HepG2 (cell line): Measurements from ENCODE around the gene RNF135. TPM values are rescaled to one million over a fixed set of nuclear protein-coding genes. Genes with fewer than 3 reads are reported as not detected.
A peak's percentile ranks its signal among the peaks of the same experiment; 100 is the strongest.

Experiments
- ATAC-seq: fragments of 200-7000 bp; cut with Tn5 transposase; 3 replicates; pipeline ENCODE4 v1.9.1; 2020; ENCODE audit warnings: mild to moderate bottlenecking, moderate library complexity
- BruUV-seq: library from RNA; stranded (reverse); fragments of 400-500 nt; replicated peaks from 2 replicates; lab custom pipeline; 2021; lab: Mats Ljungman, UMichigan
- CTCF ChIA-PET: fragments of 300-600 bp; formaldehyde crosslinking; extraction: SDS; loops from one replicate; lab custom pipeline; 2021; ENCODE audit warnings: low total read pairs, inconsistent platforms, low intra/inter-chr PET ratio; lab: Yijun Ruan, JAX
- POLR2A ChIA-PET: fragments of 350-600 bp; sonication (Branson Sonifier 250); formaldehyde crosslinking; loops from one replicate; lab custom pipeline; 2020; ENCODE audit warnings: antibody characterized with exemption, inconsistent platforms; lab: Yijun Ruan, JAX
- DNase-seq: peaks from one replicate; pipeline ENCODE4 v3.0.0-alpha.2; 2015; ENCODE audit warnings: low spot score
- FAIRE-seq: peaks from 3 replicates; lab custom pipeline; 2011; peaks lifted over from hg19 to GRCh38; lab: Jason Lieb, UNC
- H2AFZ ChIP-seq: one replicate; pipeline ENCODE4 v1.6.1; 2011; ENCODE audit warnings: low read length, inconsistent platforms
- H3K27ac ChIP-seq: fragments of 300-600 bp; 3 replicates; pipeline ENCODE4 v1.8.0; 2011; ENCODE audit warnings: mixed run types, mild to moderate bottlenecking, mixed read lengths, low read length, inconsistent platforms; ENCODE audit not compliant: insufficient read depth; ENCODE audit errors: extremely low read length
- H3K27me3 ChIP-seq, 2 experiments: fragments of 200-600 bp in 1 of 2; 2 replicates in 1 of 2; 3 replicates in 1 of 2; pipeline versions ENCODE4 v1.6.0 to v1.8.0; 2011; ENCODE audit warnings: low read length in 2 of 2, mild to moderate bottlenecking in 2 of 2, moderate library complexity in 2 of 2, inconsistent platforms in 1 of 2; ENCODE audit not compliant: insufficient read depth in 2 of 2, control insufficient read depth in 1 of 2
- H3K36me3 ChIP-seq, 2 experiments: fragments of 200-600 bp in 1 of 2; replicated peaks in 1 of 2; 2 replicates in 1 of 2; 3 replicates in 1 of 2; pipeline versions ENCODE4 v1.5.1 to v1.8.0; 2011; ENCODE audit warnings: low read length in 2 of 2, inconsistent platforms in 1 of 2; ENCODE audit not compliant: insufficient read depth in 2 of 2, control insufficient read depth in 1 of 2
- H3K4me1 ChIP-seq: 2 replicates; pipeline ENCODE4 v1.5.1; 2012; ENCODE audit warnings: low read length, inconsistent platforms; ENCODE audit not compliant: insufficient read depth
- H3K4me2 ChIP-seq: 2 replicates; pipeline ENCODE4 v1.6.0; 2011; ENCODE audit warnings: low read depth, low read length, inconsistent platforms
- H3K4me3 ChIP-seq, 3 experiments: fragments of 200-600 bp in 1 of 3; sonication (generic), shearing (Covaris generic) in 1 of 3; replicated peaks in 1 of 3; 2 replicates each; pipeline ENCODE4 v1.5.1; 2011 to 2016; ENCODE audit warnings: low read length in 3 of 3, inconsistent platforms in 2 of 3, low read depth in 2 of 3, mild to moderate bottlenecking in 2 of 3, control low read depth in 1 of 3, mixed read lengths in 1 of 3; ENCODE audit not compliant: insufficient read depth in 1 of 3
- H3K79me2 ChIP-seq: one replicate; pipeline ENCODE4 v1.6.1; 2011; ENCODE audit warnings: low read length, inconsistent platforms; ENCODE audit not compliant: insufficient read depth
- H3K9ac ChIP-seq: 2 replicates; pipeline ENCODE4 v1.6.0; 2011; ENCODE audit warnings: mild to moderate bottlenecking, low read depth, low read length, inconsistent platforms; ENCODE audit not compliant: insufficient read depth
- H3K9me3 ChIP-seq: 2 replicates; pipeline ENCODE4 v1.5.1; 2012; ENCODE audit warnings: mild to moderate bottlenecking, low read length
- H4K20me1 ChIP-seq: 2 replicates; pipeline ENCODE4 v1.6.0; 2011; ENCODE audit warnings: inconsistent platforms, mild to moderate bottlenecking, low read length, moderate library complexity; ENCODE audit not compliant: insufficient read depth
- GMEB2 ChIP-seq: IDR thresholded peaks from 2 replicates; pipeline ENCODE4 v1.6.1; 2016; ENCODE audit warnings: missing biosample characterization, missing genetic modification reagents, low read depth
- KDM4B ChIP-seq: sonication (generic); formaldehyde crosslinking; IDR thresholded peaks from 2 replicates; pipeline ENCODE4 v1.4.0; 2020; ENCODE audit warnings: missing genetic modification reagents
- TEAD3 ChIP-seq: optimal IDR thresholded peaks from 2 replicates; pipeline ENCODE3; 2016; ENCODE audit warnings: borderline replicate concordance
- ZMYM4 ChIP-seq: sonication (generic); formaldehyde crosslinking; IDR thresholded peaks from 2 replicates; pipeline ENCODE4 v1.8.1; 2023; ENCODE audit warnings: mild to moderate bottlenecking, missing genetic modification reagents
- ZNF33A ChIP-seq: sonication (generic); formaldehyde crosslinking; IDR thresholded peaks from 2 replicates; pipeline ENCODE4 v1.5.1; 2020; ENCODE audit warnings: missing genetic modification reagents, mild to moderate bottlenecking, moderate library complexity, borderline replicate concordance
- ZNF362 ChIP-seq: sonication (generic); formaldehyde crosslinking; IDR thresholded peaks from 2 replicates; pipeline ENCODE4 v1.4.0; 2020; ENCODE audit warnings: missing genetic modification reagents, mild to moderate bottlenecking, borderline replicate concordance
- WGBS: methylation state at CpG from one replicate; pipeline ENCODE4 v1.1.6; 2017; ENCODE audit warnings: low lambda C conversion rate; 5-methylcytosine and 5-hydroxymethylcytosine counted together
- in situ Hi-C: cut with HindIII; loops from 2 replicates; pipeline ENCODE4 v1.10.0; 2017; ENCODE audit warnings: low pct_unique_long_range_greater_than_20kb; ENCODE audit not compliant: extremely low pct_ligation_motif_present
- intact Hi-C: fragments of 100-400 bp; cut with micrococcal nuclease; formaldehyde crosslinking; loops from one replicate; pipeline ENCODE4 v1.10.0; 2022; ENCODE audit not compliant: unreplicated experiment
- polyA plus RNA-seq, 8 experiments: library from polyadenylated mRNA; depleted of rRNA in 3 of 8; stranded (reverse) in 7 of 8; unstranded in 1 of 8; fragments of >200 nt; fragmentation: Illumina TruSeq in 4 of 8; extraction: Trizol in 4 of 8; gene quantifications; 2 replicates each; pipeline versions ENCODE4 v1.2.1 to v1.2.3, GENCODE V29; 2011 to 2016; ENCODE audit warnings: low read depth in 4 of 8, missing spikeins in 1 of 8, mixed read lengths in 1 of 8; ENCODE audit not compliant: insufficient read depth in 1 of 8
- total RNA-seq, 5 experiments: library from RNA; depleted of rRNA; stranded (reverse); fragments of >200 nt; fragmentation: Illumina TruSeq; extraction: Trizol; gene quantifications; 2 replicates each; pipeline ENCODE4 v1.2.3, GENCODE V29; 2016; ENCODE audit warnings: low read depth in 1 of 5

RNF135 gene
- total and polyA plus RNA-seq, 2 of the 13 experiments (the other 11 are each of a cell fraction or from before 2014, with no cell fraction given), result not detected

DNA sequence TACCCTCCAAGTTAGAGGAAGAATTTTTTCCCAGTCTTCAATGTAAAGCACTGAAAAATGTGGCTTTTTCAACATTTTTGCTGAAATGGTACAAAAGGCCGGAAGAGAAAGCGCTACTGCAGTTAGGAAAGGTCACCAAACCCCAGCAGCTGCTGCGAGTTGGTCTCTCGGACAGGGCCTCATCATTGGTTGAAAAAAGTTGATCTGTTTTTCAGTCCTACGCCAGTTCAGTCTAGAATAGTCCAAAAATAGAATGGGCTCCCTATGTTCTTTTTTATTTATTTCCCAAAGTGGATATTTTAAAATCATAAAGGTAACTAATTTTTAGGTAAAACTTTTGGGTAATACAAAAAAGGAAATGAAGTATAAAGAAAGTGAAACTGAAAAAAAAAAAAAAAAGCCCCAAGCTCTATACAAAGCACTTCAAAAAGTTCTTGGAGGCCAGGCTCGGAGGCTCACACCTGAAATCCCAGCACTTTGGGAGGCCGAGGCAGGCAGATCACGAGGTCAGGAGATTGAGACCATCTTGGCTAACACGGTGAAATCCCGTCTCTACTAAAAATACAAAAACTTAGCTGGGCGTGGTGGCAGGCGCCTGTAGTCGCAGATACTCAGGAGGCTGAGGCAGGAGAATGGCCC lies 31.7 kb upstream of the RNF135 start (continued):
- TF ChIP-seq ZNF362 (no peak), ZMYM4 (no peak), KDM4B (CRISPR knock-in tag) (no peak)

- Histone ChIP-seq H3K36me3 (no peaks in the 10 kb centered on the region), H3K4me1 (peaks cover 3% of the 10 kb centered on the region), H3K4me2 (no peak overlapping the region), H3K4me3 (no peak overlapping the region), H4K20me1 (no peaks in the 10 kb centered on the region), H2AFZ (no peak overlapping the region), H3K9ac (no peak overlapping the region), H3K79me2 (no peaks in the 10 kb centered on the region), H3K27me3 (no peaks in the 10 kb centered on the region), H3K27ac (no peak overlapping the region), H3K9me3 (no peaks in the 10 kb centered on the region)
- 38% methylated on average over 4 of the region's 4 CpGs for WGBS
- DNase-seq (no peak), ATAC-seq (no peak), FAIRE-seq (peak; percentile 34)
- no peak for TF ChIP-seq ZNF33A (CRISPR knock-in tag)
- no peak for TF ChIP-seq GMEB2 (CRISPR knock-in tag)
- peak; percentile 84 for TF ChIP-seq TEAD3 (CRISPR knock-in tag)
- in situ Hi-C loops, result no loop called here
- ChIA-PET CTCF (no interaction called here), POLR2A (no interaction called here)
- intact Hi-C loops, result no loop called here
- no TSS peak for BruUV-seq
Measured at GRCh38 chr17:30942308-30943079, 28.3 kb upstream of the RNF135 start.
